H9 (cell line): ENCODE data around the gene ZNF765. TPM values are rescaled to one million over a fixed set of nuclear protein-coding genes. Genes with fewer than 3 reads are reported as not detected.

Experiments
- DNase-seq: peaks from one replicate; pipeline ENCODE4 v3.0.0-alpha.2; 2017
- H2AFZ ChIP-seq: one replicate; pipeline ENCODE4 v1.6.1; 2013; ENCODE audit warnings: mild to moderate bottlenecking, low read length, control low read depth, moderate library complexity
- H2AK5ac ChIP-seq: 2 replicates; pipeline ENCODE4 v1.6.1; 2013; ENCODE audit warnings: low read length, control low read depth, mixed read lengths; ENCODE audit not compliant: insufficient read length
- H2BK120ac ChIP-seq: one replicate; pipeline ENCODE4 v1.6.1; 2013; ENCODE audit warnings: low read depth, mild to moderate bottlenecking, low read length, control low read depth, inconsistent platforms; ENCODE audit not compliant: poor library complexity, severe bottlenecking
- H2BK12ac ChIP-seq: 2 replicates; pipeline ENCODE4 v1.6.1; 2013; ENCODE audit warnings: low read length, control low read depth, mixed read lengths, low read depth; ENCODE audit not compliant: insufficient read length
- H2BK15ac ChIP-seq: 2 replicates; pipeline ENCODE4 v1.6.1; 2013; ENCODE audit warnings: low read depth, low read length, control low read depth
- H2BK20ac ChIP-seq: one replicate; pipeline ENCODE4 v1.6.1; 2013; ENCODE audit warnings: low read depth, mild to moderate bottlenecking, low read length, control low read depth, inconsistent platforms; ENCODE audit not compliant: poor library complexity, severe bottlenecking
- H2BK5ac ChIP-seq: 2 replicates; pipeline ENCODE4 v1.6.1; 2013; ENCODE audit warnings: low read length, control low read depth, mixed read lengths; ENCODE audit not compliant: insufficient read length
- H3K14ac ChIP-seq: 2 replicates; pipeline ENCODE4 v1.6.1; 2013; ENCODE audit warnings: low read length, control low read depth; ENCODE audit not compliant: insufficient read depth
- H3K18ac ChIP-seq: 2 replicates; pipeline ENCODE4 v1.6.1; 2013; ENCODE audit warnings: low read depth, mild to moderate bottlenecking, mixed read lengths, low read length, control low read depth; ENCODE audit not compliant: insufficient read length
- H3K23ac ChIP-seq: 2 replicates; pipeline ENCODE4 v1.6.1; 2013; ENCODE audit warnings: low read length, control low read depth, mixed read lengths, low read depth; ENCODE audit not compliant: insufficient read length
- H3K23me2 ChIP-seq: 2 replicates; pipeline ENCODE4 v1.6.1; 2013; ENCODE audit warnings: low read depth, mild to moderate bottlenecking, mixed read lengths, low read length, control low read depth; ENCODE audit not compliant: insufficient read length, poor library complexity, severe bottlenecking
- H3K27ac ChIP-seq: 2 replicates; pipeline ENCODE4 v1.5.1; 2013; ENCODE audit warnings: low read length, control low read depth, mixed read lengths, low read depth; ENCODE audit not compliant: insufficient read length
- H3K27me3 ChIP-seq: 2 replicates; pipeline ENCODE4 v1.6.1; 2013; ENCODE audit warnings: low read length, control low read depth, inconsistent platforms; ENCODE audit not compliant: insufficient read depth
- H3K4ac ChIP-seq: 2 replicates; pipeline ENCODE4 v1.6.1; 2013; ENCODE audit warnings: low read depth, mild to moderate bottlenecking, control low read depth, inconsistent platforms, low read length, moderate library complexity
- H3K4me1 ChIP-seq: 2 replicates; pipeline ENCODE4 v1.6.1; 2013; ENCODE audit warnings: low read length, control low read depth, inconsistent platforms; ENCODE audit not compliant: insufficient read depth
- H3K4me2 ChIP-seq: 2 replicates; pipeline ENCODE4 v1.6.1; 2013; ENCODE audit warnings: low read length, control low read depth, mixed read lengths; ENCODE audit not compliant: insufficient read length, insufficient read depth
- H3K56ac ChIP-seq: 2 replicates; pipeline ENCODE4 v1.6.1; 2013; ENCODE audit warnings: low read depth, mild to moderate bottlenecking, mixed read lengths, low read length, control low read depth; ENCODE audit not compliant: insufficient read length
- H3K79me1 ChIP-seq: 2 replicates; pipeline ENCODE4 v1.6.1; 2013; ENCODE audit warnings: low read depth, mild to moderate bottlenecking, moderate library complexity, low read length, control low read depth, inconsistent platforms; ENCODE audit not compliant: insufficient read depth, poor library complexity, severe bottlenecking
- H3K79me2 ChIP-seq: 2 replicates; pipeline ENCODE4 v1.6.1; 2013; ENCODE audit warnings: low read length, control low read depth, inconsistent platforms; ENCODE audit not compliant: insufficient read depth
- H3K9ac ChIP-seq: 2 replicates; pipeline ENCODE4 v1.6.1; 2013; ENCODE audit warnings: low read length, control low read depth, mixed read lengths; ENCODE audit not compliant: insufficient read length; ENCODE audit errors: extremely low read depth
- H3K9me3 ChIP-seq: one replicate; pipeline ENCODE4 v1.6.1; 2013; ENCODE audit warnings: low read depth, low read length, inconsistent platforms; ENCODE audit not compliant: control insufficient read depth
- H3T11ph ChIP-seq: one replicate; pipeline ENCODE4 v1.6.1; 2013; ENCODE audit warnings: mild to moderate bottlenecking, low read length, control low read depth, inconsistent platforms
- H4K20me1 ChIP-seq: one replicate; pipeline ENCODE4 v1.6.1; 2013; ENCODE audit not compliant: control insufficient read depth, insufficient read length, insufficient read depth
- H4K5ac ChIP-seq: 2 replicates; pipeline ENCODE4 v1.6.1; 2013; ENCODE audit warnings: low read depth, mild to moderate bottlenecking, mixed read lengths, low read length, control low read depth; ENCODE audit not compliant: insufficient read length
- H4K8ac ChIP-seq: replicated peaks from 2 replicates; pipeline ENCODE4 v1.6.1; 2013; ENCODE audit warnings: low read length, control low read depth, mixed read lengths, low read depth; ENCODE audit not compliant: insufficient read length
- H4K91ac ChIP-seq: 2 replicates; pipeline ENCODE4 v1.6.1; 2013; ENCODE audit warnings: low read depth, mild to moderate bottlenecking, moderate library complexity, mixed read lengths, low read length, control low read depth; ENCODE audit not compliant: insufficient read length
- H3K27ac Mint-ChIP-seq, 3 experiments: 2 replicates in 2 of 3; 3 replicates in 1 of 3; pipeline ENCODE4 v1.8.0; 2020 to 2021; ENCODE audit warnings: mixed read lengths in 3 of 3, mild to moderate bottlenecking in 1 of 3, moderate library complexity in 1 of 3
- H3K27me3 Mint-ChIP-seq: 2 replicates; pipeline ENCODE4 v1.8.0; 2021; ENCODE audit warnings: low read depth, mild to moderate bottlenecking, moderate library complexity, mixed read lengths
- H3K36me3 Mint-ChIP-seq, 3 experiments: 2 replicates in 2 of 3; 3 replicates in 1 of 3; pipeline ENCODE4 v1.8.0; 2020 to 2021; ENCODE audit warnings: low read depth in 3 of 3, mixed read lengths in 3 of 3; ENCODE audit not compliant: insufficient read depth in 1 of 3
- H3K4me1 Mint-ChIP-seq, 2 experiments: 2 replicates each; pipeline ENCODE4 v1.8.0; 2020; ENCODE audit warnings: mixed read lengths in 2 of 2
- H3K4me3 Mint-ChIP-seq, 2 experiments: 2 replicates in 1 of 2; 3 replicates in 1 of 2; pipeline ENCODE4 v1.8.0; 2020 to 2021; ENCODE audit warnings: mild to moderate bottlenecking in 2 of 2, mixed read lengths in 2 of 2, moderate library complexity in 1 of 2
- H3K9me3 Mint-ChIP-seq, 2 experiments: 2 replicates in 1 of 2; 3 replicates in 1 of 2; pipeline ENCODE4 v1.8.0; 2020; ENCODE audit warnings: mild to moderate bottlenecking in 2 of 2, mixed read lengths in 2 of 2, moderate library complexity in 1 of 2
- CTCF ChIP-seq: fragments of 200-600 bp; sonication (generic); conservative IDR thresholded peaks from 3 replicates; pipeline ENCODE4 v1.8.0; 2021; ENCODE audit warnings: antibody characterized with exemption, mild to moderate bottlenecking
- WGBS: extraction: QIAGEN DNeasy Blood & Tissue Kit; methylation state at CpG from one replicate; pipeline ENCODE4 v1.1.7; 2013; ENCODE audit warnings: missing lambda C conversion rate, low lambda C conversion rate, mixed read lengths; ENCODE audit not compliant: insufficient read length; ENCODE audit errors: extremely low coverage; 5-methylcytosine and 5-hydroxymethylcytosine counted together
- total RNA-seq: library from RNA; stranded (reverse); gene quantifications from 2 replicates; pipeline ENCODE4 v1.2.1, GENCODE V29; 2021

The ZNF765 gene
- total RNA-seq, 1 experiment from 2014 or later = 20.4 TPM

GRCh38 chr19:53389571-53389970 is 5.4 kb upstream of the ZNF765 start:
- H2BK20ac ChIP-seq = no peak overlapping the region
- H3K4me1 ChIP-seq = peaks cover 3% of the 10 kb centered on the region; the same call in 1 of the 2 replicates
- no CpG with 5 or more reads among the region's 8 CpGs for WGBS
- H2BK12ac ChIP-seq = no peak overlapping the region
- no peaks in the 10 kb centered on the region for H3K27me3 ChIP-seq
- peak overlapping the region in 1 of 2 experiments; percentile 36; a peak in 2 of 5 replicates for H3K4me3 Mint-ChIP-seq
- H4K20me1 ChIP-seq = no peaks in the 10 kb centered on the region
- no peak for DNase-seq
- H4K8ac ChIP-seq = no peak overlapping the region
- no peaks in the 10 kb centered on the region for H3K9me3 ChIP-seq
- H3T11ph ChIP-seq = no peak overlapping the region
- no peak overlapping the region for H3K18ac ChIP-seq
- no peaks in the 10 kb centered on the region for H3K79me1 ChIP-seq
- H3K36me3 Mint-ChIP-seq = peaks cover 27 to 32% (median 29%) of the 10 kb centered on the region in 3 experiments
- no peak overlapping the region for H3K27ac ChIP-seq
- H2AFZ ChIP-seq = no peak overlapping the region
- no peak overlapping the region for H3K4ac ChIP-seq
- peak overlapping the region in 2 of 3 experiments; percentile 3 to 4; a peak in 2 of 7 replicates for H3K27ac Mint-ChIP-seq
- no peaks in the 10 kb centered on the region for H3K27me3 Mint-ChIP-seq
- H3K4me1 Mint-ChIP-seq = peaks cover 17 to 20% of the 10 kb centered on the region in 2 experiments
- H3K79me2 ChIP-seq = no peaks in the 10 kb centered on the region
- no peak overlapping the region for H2BK5ac ChIP-seq
- H3K9ac ChIP-seq = no peak overlapping the region
- H3K14ac ChIP-seq = no peak overlapping the region
- no peak overlapping the region for H3K23ac ChIP-seq
- TF ChIP-seq CTCF = no peak
- H2BK120ac ChIP-seq = no peak overlapping the region
- H4K91ac ChIP-seq = no peak overlapping the region
- H3K4me2 ChIP-seq = no peak overlapping the region
- no peak overlapping the region for H4K5ac ChIP-seq
- peaks cover 3% of the 10 kb centered on the region for H3K23me2 ChIP-seq
- no peak overlapping the region for H2BK15ac ChIP-seq
- peaks cover 15 to 23% of the 10 kb centered on the region in 2 experiments for H3K9me3 Mint-ChIP-seq
- no peak overlapping the region for H3K56ac ChIP-seq
- no peak overlapping the region for H2AK5ac ChIP-seq
